Right atrium auricular region (tissue), 2 donors: ENCODE measurements around the gene RHBDD2. TPM values are rescaled to one million over a fixed set of nuclear protein-coding genes. Genes with fewer than 3 reads are reported as not detected.
"Not testable (repeated sequence)": the region's sequence is repeated elsewhere in the genome, so short reads cannot be mapped to it uniquely, and the experiment has no call there.

ENCODE experiments used
- DNase-seq: peaks from one replicate; pipeline ENCODE4 v3.0.0-alpha.2; 2019; ENCODE audit warnings: low spot score
- H3K27ac ChIP-seq, 2 donors: fragments of 200-600 bp; sonication (generic); 1 replicate in 1 of 2; 2 replicates in 1 of 2; pipeline ENCODE4 v1.5.1; 2016 to 2019
- H3K27me3 ChIP-seq, 2 donors: fragments of 200-600 bp; sonication (generic); one replicate each; pipeline versions ENCODE4 v1.5.1 to v1.6.0; 2017 to 2019
- H3K36me3 ChIP-seq: fragments of 200-600 bp; sonication (generic); one replicate; pipeline ENCODE4 v1.5.1; 2016
- H3K4me1 ChIP-seq, 2 donors: fragments of 200-600 bp; sonication (generic); one replicate each; pipeline versions ENCODE4 v1.5.1 to v1.6.0; 2017 to 2019
- H3K4me3 ChIP-seq, 2 donors: fragments of 200-600 bp; sonication (generic); 1 replicate in 1 of 2; 2 replicates in 1 of 2; pipeline ENCODE4 v1.5.1; 2017 to 2019; ENCODE audit warnings: mild to moderate bottlenecking in 1 of 2, moderate library complexity in 1 of 2
- H3K9me3 ChIP-seq, 2 donors: fragments of 200-600 bp; sonication (generic); one replicate each; pipeline ENCODE4 v1.5.1; 2019
- total RNA-seq, 2 donors: library from RNA; depleted of rRNA; stranded (reverse); fragments of >200 nt; gene quantifications; one replicate each; pipeline ENCODE4 v1.1.0, GENCODE V29; 2016
- TF ChIP-seq, protein P1 (sequence below), 2 donors: fragments of 200-600 bp; sonication (generic); IDR thresholded peaks; one replicate each; pipeline ENCODE4 v1.5.1; 2019; ENCODE audit warnings: antibody characterized with exemption in 2 of 2

Gene RHBDD2
- total RNA-seq, 2 donors from 2014 or later: 43.5 to 60.0 TPM

DNA sequence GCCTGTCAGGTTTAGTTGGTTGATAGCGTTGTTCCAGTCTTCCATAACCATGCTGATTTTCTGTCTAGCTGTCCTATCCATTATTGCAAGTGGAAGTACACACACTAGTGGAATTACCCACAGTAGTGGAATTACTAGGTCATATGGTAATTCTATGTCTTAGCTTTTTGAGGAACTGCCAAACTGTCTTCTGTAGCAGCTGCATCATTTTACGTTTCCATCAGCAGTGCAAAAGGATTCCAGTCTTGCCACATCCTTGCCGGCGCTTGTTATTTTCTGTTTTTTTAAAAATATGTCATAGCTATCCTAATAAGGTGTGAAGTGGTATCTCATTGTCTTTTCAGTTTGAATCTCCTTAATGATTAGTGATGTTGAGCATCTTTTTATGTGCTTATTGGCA lies 17.2 kb upstream of the RHBDD2 start:
- Histone ChIP-seq H3K36me3 (no peaks in the 10 kb centered on the region), H3K4me1 (peaks cover 0 to 7% of the 10 kb centered on the region in 2 donors), H3K4me3 (no peak overlapping the region), H3K9me3 (no peaks in the 10 kb centered on the region), H3K27me3 (no peaks in the 10 kb centered on the region), H3K27ac (peak overlapping the region; percentile 55 to 64)
- TF ChIP-seq, protein P1, sequence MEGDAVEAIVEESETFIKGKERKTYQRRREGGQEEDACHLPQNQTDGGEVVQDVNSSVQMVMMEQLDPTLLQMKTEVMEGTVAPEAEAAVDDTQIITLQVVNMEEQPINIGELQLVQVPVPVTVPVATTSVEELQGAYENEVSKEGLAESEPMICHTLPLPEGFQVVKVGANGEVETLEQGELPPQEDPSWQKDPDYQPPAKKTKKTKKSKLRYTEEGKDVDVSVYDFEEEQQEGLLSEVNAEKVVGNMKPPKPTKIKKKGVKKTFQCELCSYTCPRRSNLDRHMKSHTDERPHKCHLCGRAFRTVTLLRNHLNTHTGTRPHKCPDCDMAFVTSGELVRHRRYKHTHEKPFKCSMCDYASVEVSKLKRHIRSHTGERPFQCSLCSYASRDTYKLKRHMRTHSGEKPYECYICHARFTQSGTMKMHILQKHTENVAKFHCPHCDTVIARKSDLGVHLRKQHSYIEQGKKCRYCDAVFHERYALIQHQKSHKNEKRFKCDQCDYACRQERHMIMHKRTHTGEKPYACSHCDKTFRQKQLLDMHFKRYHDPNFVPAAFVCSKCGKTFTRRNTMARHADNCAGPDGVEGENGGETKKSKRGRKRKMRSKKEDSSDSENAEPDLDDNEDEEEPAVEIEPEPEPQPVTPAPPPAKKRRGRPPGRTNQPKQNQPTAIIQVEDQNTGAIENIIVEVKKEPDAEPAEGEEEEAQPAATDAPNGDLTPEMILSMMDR (IDR thresholded peaks at IDR 0.05): no peak
- no peak for DNase-seq

DNA sequence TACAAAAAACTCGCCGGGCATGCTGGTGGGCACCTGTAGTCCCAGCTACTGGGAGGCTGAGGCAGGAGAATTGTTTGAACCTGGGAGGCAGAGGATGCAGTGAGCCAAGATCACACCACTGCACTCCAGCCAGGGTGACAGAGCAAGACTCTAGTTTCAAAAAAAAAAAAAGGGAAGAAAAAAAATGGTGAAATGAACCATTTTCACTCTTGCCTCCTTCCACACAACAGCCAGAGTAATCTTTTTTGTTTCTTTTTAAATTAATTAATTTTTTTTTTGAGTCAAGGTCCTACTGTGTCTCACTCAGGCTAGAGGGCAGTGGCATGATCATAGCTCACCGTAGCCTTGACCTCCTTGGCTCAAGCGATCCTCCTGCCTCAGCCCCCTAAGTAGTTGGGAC lies 14.6 kb upstream of the RHBDD2 start:
- not testable (repeated sequence) for H3K36me3 ChIP-seq, DNase-seq, H3K27ac ChIP-seq, H3K27me3 ChIP-seq, H3K9me3 ChIP-seq, H3K4me3 ChIP-seq
- H3K4me1 ChIP-seq: peaks cover 0 to 10% of the 10 kb centered on the region in 2 donors

DNA sequence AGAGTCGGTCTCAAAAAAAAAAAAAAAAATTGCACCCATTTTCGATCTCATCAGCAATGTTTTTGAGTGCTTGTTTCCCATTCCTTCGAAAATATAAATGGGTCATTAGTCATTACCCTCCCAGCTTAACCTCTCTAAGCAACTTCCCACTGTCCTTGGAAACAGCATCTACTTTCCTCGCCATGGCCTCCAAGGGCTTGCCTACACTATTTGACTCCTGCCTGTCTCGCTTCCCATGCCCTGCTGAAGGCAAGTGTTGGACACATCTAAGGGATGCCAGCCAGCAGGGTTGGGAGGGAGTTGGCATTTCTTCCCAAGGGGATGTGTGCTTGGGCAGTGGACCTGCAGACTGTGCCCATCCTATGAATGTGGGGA lies 12.7 kb upstream of the RHBDD2 start:
- no peaks in the 10 kb centered on the region for H3K27me3 ChIP-seq
- no peak for DNase-seq
- TF ChIP-seq, protein P1 (IDR thresholded peaks at IDR 0.05): no peak
- peaks cover 0 to 10% of the 10 kb centered on the region in 2 donors for H3K4me1 ChIP-seq
- H3K4me3 ChIP-seq: no peak overlapping the region
- no peaks in the 10 kb centered on the region for H3K9me3 ChIP-seq
- H3K27ac ChIP-seq: no peak overlapping the region
- no peaks in the 10 kb centered on the region for H3K36me3 ChIP-seq

GRCh38 chr7:75866489-75867389 lies 12.1 kb upstream of the RHBDD2 start:
- Histone ChIP-seq H3K27me3 (no peaks in the 10 kb centered on the region), H3K27ac (no peak overlapping the region), H3K4me1 (peaks cover 0 to 10% of the 10 kb centered on the region in 2 donors), H3K4me3 (no peak overlapping the region), H3K36me3 (no peaks in the 10 kb centered on the region), H3K9me3 (no peaks in the 10 kb centered on the region)
- TF ChIP-seq, protein P1 (IDR thresholded peaks at IDR 0.05): peak; percentile 86 to 96
- peak; percentile 73 for DNase-seq

DNA sequence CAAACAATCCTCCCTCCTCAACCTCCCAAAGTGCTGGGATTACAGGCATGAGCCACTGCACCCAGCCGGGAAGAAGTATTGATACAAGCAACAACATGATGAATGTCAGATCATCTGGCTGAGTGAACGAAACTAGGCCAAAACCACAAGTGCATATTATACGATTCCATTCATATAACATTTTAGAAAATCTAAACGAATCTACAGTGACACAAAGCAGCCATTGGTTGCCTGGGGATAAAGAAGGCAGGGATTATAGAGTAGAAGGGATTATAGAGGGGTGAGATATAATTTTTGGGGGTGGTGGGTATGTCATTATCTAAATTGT lies 11.5 kb upstream of the RHBDD2 start:
- no peak for DNase-seq
- Histone ChIP-seq H3K4me1 (peaks cover 0 to 13% of the 10 kb centered on the region in 2 donors), H3K27ac (no peak overlapping the region), H3K4me3 (no peak overlapping the region), H3K9me3 (no peaks in the 10 kb centered on the region), H3K27me3 (no peaks in the 10 kb centered on the region), H3K36me3 (no peaks in the 10 kb centered on the region)
- TF ChIP-seq, protein P1 (IDR thresholded peaks at IDR 0.05): no peak

DNA sequence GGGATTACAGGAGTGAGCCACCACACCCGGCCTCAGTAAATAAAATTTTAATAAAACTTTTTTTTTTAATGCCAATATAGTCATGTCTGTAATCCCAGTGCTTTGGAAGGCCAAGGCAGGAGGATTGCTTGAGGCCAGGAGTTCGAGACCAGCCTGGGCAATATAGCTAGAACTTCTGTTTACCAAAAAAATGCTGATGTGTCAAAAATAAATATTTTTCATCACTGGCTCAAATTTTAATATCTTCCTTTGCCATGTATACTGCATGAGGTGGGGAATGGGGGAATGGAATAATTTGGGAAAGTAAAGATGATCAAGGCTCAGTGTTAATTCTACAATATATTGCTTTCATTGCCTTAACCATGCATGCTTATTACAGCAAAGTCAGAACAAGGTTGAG lies 10.7 kb upstream of the RHBDD2 start:
- H3K4me3 ChIP-seq: no peak overlapping the region
- DNase-seq: no peak
- H3K27ac ChIP-seq: no peak overlapping the region
- no peaks in the 10 kb centered on the region for H3K36me3 ChIP-seq
- H3K27me3 ChIP-seq: no peaks in the 10 kb centered on the region
- peaks cover 0 to 18% of the 10 kb centered on the region in 2 donors for H3K4me1 ChIP-seq
- TF ChIP-seq, protein P1 (IDR thresholded peaks at IDR 0.05): no peak
- H3K9me3 ChIP-seq: no peaks in the 10 kb centered on the region
